HUES64 (cell line): Measurements from ENCODE around the gene POU6F2. TPM values are rescaled to one million over a fixed set of nuclear protein-coding genes. Genes with fewer than 3 reads are reported as not detected.

Experiments
- H3K27ac ChIP-seq: 2 replicates; pipeline ENCODE4 v1.7.0; 2013; ENCODE audit warnings: low read depth, low read length, inconsistent platforms
- H3K27me3 ChIP-seq: 2 replicates; pipeline ENCODE4 v1.6.1; 2013; ENCODE audit warnings: mild to moderate bottlenecking, low read length; ENCODE audit not compliant: insufficient read depth
- H3K36me3 ChIP-seq: 2 replicates; pipeline ENCODE4 v1.6.1; 2013; ENCODE audit warnings: mild to moderate bottlenecking, low read length; ENCODE audit not compliant: insufficient read depth
- H3K4me1 ChIP-seq: 2 replicates; pipeline ENCODE4 v1.6.1; 2013; ENCODE audit warnings: mild to moderate bottlenecking, low read length, moderate library complexity; ENCODE audit not compliant: insufficient read depth
- H3K4me3 ChIP-seq: 2 replicates; pipeline ENCODE4 v1.5.1; 2013; ENCODE audit warnings: mild to moderate bottlenecking, low read length, moderate library complexity
- H3K9ac ChIP-seq: 2 replicates; pipeline ENCODE4 v1.6.1; 2013; ENCODE audit warnings: mild to moderate bottlenecking, low read depth, low read length
- H3K9me3 ChIP-seq: 2 replicates; pipeline ENCODE4 v1.6.1; 2013; ENCODE audit warnings: low read depth, low read length; ENCODE audit not compliant: insufficient read depth
- WGBS: fragments of 150-250, 120-280 bp; methylation state at CpG from one replicate; pipeline ENCODE4 v1.1.7; 2013; ENCODE audit warnings: missing lambda C conversion rate; 5-methylcytosine and 5-hydroxymethylcytosine counted together
- polyA plus RNA-seq, 2 experiments: library from polyadenylated mRNA; stranded (reverse); fragments of 50-300 nt; gene quantifications; one replicate each; pipeline ENCODE4 v1.2.3, GENCODE V29; 2013

POU6F2 gene
- 1.4 TPM for polyA plus RNA-seq (2013, experiment 1 of 2)
- 2.3 TPM for polyA plus RNA-seq (2013, experiment 2 of 2)

DNA sequence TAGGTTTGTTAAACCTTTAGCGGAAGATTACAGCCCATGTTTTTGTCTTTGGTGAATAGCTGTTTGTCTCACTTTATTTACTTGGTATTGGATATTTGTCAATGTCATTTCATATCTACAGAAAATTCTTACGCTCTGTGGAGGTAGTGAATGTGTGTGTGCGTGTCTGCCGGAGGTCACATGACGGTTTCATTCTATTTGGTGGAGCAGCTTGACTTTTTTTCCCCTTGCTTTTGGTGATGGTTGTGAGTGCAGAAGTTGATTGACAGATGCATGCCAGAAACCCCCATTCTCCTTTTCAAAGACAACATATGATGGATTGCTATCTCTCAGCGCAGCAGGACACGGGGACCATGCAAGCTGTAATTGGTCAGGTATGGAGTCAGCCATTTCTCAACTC lies at the start of gene POU6F2:
Gene POU6F2, plus strand, starts transcription at position 225 of the 400 bp plus-strand sequence. Its CDS starts 45 bp downstream, at position 270.
- Histone ChIP-seq H3K9ac (peak within 1 kb of the TSS; percentile 51), H3K27me3 (peaks cover 23% of the 10 kb centered on the region), H3K4me3 (peak within 1 kb of the TSS; percentile 23; the same call in 1 of the 2 replicates), H3K4me1 (peaks cover 17% of the 10 kb centered on the region), H3K9me3 (no peaks in the 10 kb centered on the region), H3K27ac (no peak within 1 kb of the TSS), H3K36me3 (no peaks in the 10 kb centered on the region)
- WGBS, result 92% methylated on average over 7 of the region's 7 CpGs

GRCh38 chr7:38928506-38928905 lies 49.2 kb upstream of the POU6F2 start:
- H3K36me3 ChIP-seq, result no peaks in the 10 kb centered on the region
- H3K9me3 ChIP-seq, result no peaks in the 10 kb centered on the region
- no peaks in the 10 kb centered on the region for H3K27me3 ChIP-seq
- no peak overlapping the region for H3K4me3 ChIP-seq
- no peak overlapping the region for H3K27ac ChIP-seq
- WGBS, result 97% methylated on average over 3 of the region's 3 CpGs
- H3K4me1 ChIP-seq, result no peaks in the 10 kb centered on the region
- no peak overlapping the region for H3K9ac ChIP-seq

DNA sequence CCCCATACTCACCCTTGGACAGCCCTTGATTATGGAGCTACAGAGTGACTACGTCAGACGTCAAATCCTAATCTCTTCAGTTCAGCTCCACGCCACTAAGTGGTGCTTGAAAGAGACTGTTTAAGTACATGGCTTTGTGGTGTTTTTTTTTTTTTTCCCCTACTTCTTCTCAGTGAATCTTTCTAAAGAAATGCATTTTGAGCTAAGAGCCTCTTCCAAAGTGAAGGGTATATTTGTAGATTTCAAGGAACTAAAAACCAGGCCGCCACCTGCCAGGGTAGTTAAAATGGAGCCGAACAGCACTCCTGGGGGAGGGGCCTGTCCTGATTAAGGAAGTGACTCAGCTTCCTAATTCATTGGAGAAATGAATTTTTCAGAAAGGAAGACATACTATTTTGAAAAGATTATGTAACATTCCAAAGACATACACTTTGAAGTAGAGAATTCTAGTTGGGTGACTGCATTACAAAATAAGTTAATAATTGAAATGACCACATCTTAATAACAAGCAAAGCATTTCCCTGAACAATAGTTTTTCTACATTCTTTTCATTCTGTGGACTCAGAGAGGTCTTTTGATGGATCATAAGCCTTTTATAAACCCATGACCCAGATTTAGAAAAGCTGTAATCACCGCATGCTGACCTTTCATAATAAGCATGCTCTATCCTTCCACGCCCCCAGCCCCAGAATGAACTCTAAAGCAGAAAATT lies 48.1 kb upstream of the POU6F2 start:
- Histone ChIP-seq H3K9ac (no peak overlapping the region), H3K36me3 (no peaks in the 10 kb centered on the region), H3K27ac (no peak overlapping the region), H3K4me3 (no peak overlapping the region), H3K4me1 (no peaks in the 10 kb centered on the region), H3K9me3 (no peaks in the 10 kb centered on the region), H3K27me3 (no peaks in the 10 kb centered on the region)
- WGBS, result 97% methylated on average over 7 of the region's 7 CpGs

- no peak overlapping the region for H3K4me3 ChIP-seq
- 36% methylated on average over 6 of the region's 6 CpGs for WGBS
These were observed 45.1 kb upstream of the POU6F2 start for GRCh38 chr7:38932509-38933168.

GRCh38 chr7:38934051-38934450 lies 43.7 kb upstream of the POU6F2 start:
- Histone ChIP-seq H3K4me3 (no peak overlapping the region), H3K36me3 (no peaks in the 10 kb centered on the region), H3K4me1 (peaks cover 3% of the 10 kb centered on the region; the same call in 1 of the 2 replicates), H3K9ac (no peak overlapping the region), H3K9me3 (no peaks in the 10 kb centered on the region), H3K27me3 (no peaks in the 10 kb centered on the region), H3K27ac (no peak overlapping the region)
- WGBS, result 88% methylated on average over 3 of the region's 3 CpGs

More at GRCh38 chr7:38932509-38933168, 45.1 kb upstream of the POU6F2 start:
- Histone ChIP-seq H3K36me3 (no peaks in the 10 kb centered on the region), H3K9me3 (no peaks in the 10 kb centered on the region), H3K9ac (no peak overlapping the region), H3K27me3 (no peaks in the 10 kb centered on the region), H3K4me1 (peaks cover 2% of the 10 kb centered on the region; the same call in 1 of the 2 replicates), H3K27ac (no peak overlapping the region)

DNA sequence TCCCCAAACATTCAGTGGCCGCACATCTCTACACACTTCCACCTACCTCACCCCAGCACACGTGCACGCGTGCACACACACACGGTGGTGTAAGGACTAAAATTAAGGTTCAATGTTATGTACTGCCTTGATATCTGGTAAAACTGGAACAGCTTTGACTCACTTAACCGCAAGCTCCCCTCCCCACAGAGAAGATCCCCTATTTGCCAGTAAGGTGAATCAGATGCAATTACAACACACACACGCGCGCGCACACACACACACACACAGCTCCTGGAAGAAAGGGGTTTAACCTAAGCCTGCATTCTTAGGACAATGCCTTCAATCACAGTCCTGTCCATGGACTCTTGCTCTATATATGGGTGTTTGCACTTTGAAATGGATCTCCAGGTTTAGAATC lies 43.2 kb upstream of the POU6F2 start:
- H3K27me3 ChIP-seq, result no peaks in the 10 kb centered on the region
- no peaks in the 10 kb centered on the region for H3K36me3 ChIP-seq
- WGBS, result 93% methylated on average over 10 of the region's 10 CpGs
- peaks cover 3% of the 10 kb centered on the region; the same call in 1 of the 2 replicates for H3K4me1 ChIP-seq
- no peak overlapping the region for H3K27ac ChIP-seq
- no peak overlapping the region for H3K4me3 ChIP-seq
- H3K9ac ChIP-seq, result no peak overlapping the region
- H3K9me3 ChIP-seq, result no peaks in the 10 kb centered on the region

GRCh38 chr7:38936641-38937040 lies 41.1 kb upstream of the POU6F2 start:
- Histone ChIP-seq H3K36me3 (no peaks in the 10 kb centered on the region), H3K27me3 (no peaks in the 10 kb centered on the region), H3K4me1 (peaks cover 3% of the 10 kb centered on the region; the same call in 1 of the 2 replicates), H3K9me3 (no peaks in the 10 kb centered on the region), H3K4me3 (no peak overlapping the region), H3K9ac (no peak overlapping the region), H3K27ac (no peak overlapping the region)
- 100% methylated on average over 1 of the region's 1 CpG for WGBS

GRCh38 chr7:38938001-38938485 lies 39.7 kb upstream of the POU6F2 start:
- 85% methylated on average over 1 of the region's 1 CpG for WGBS
- H3K4me1 ChIP-seq, result peaks cover 3% of the 10 kb centered on the region; the same call in 1 of the 2 replicates

GRCh38 chr7:38938589-38938988 lies 39.1 kb upstream of the POU6F2 start:
- Histone ChIP-seq H3K27me3 (no peaks in the 10 kb centered on the region), H3K36me3 (no peaks in the 10 kb centered on the region), H3K9me3 (no peaks in the 10 kb centered on the region), H3K4me3 (no peak overlapping the region), H3K27ac (no peak overlapping the region), H3K9ac (no peak overlapping the region), H3K4me1 (peaks cover 3% of the 10 kb centered on the region; the same call in 1 of the 2 replicates)
- WGBS, result 72% methylated on average over 4 of the region's 4 CpGs

More at GRCh38 chr7:38938001-38938485, 39.7 kb upstream of the POU6F2 start:
- Histone ChIP-seq H3K4me3 (no peak overlapping the region), H3K9ac (no peak overlapping the region), H3K27ac (no peak overlapping the region), H3K9me3 (no peaks in the 10 kb centered on the region), H3K36me3 (no peaks in the 10 kb centered on the region), H3K27me3 (no peaks in the 10 kb centered on the region)

DNA sequence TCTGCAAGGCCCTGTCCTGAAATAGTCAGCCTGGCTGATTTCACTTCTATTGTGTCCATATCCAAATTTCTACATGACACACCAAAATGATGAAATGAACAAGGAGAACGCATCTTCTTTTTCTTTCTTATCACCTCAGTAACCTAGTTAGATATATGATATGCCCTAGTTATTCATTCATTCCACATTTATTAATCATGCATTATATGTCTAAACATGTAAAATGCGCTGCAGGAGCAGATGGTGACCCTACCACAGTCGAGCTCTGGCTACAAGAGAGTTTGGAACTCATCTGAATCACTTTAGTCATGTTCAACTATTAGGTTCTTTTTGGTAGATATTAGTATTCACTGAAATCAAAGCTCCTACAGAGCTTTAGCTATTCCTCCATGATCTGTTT lies 36.9 kb upstream of the POU6F2 start:
- no peaks in the 10 kb centered on the region for H3K36me3 ChIP-seq
- no peaks in the 10 kb centered on the region for H3K9me3 ChIP-seq
- H3K4me3 ChIP-seq, result no peak overlapping the region
- no peaks in the 10 kb centered on the region for H3K27me3 ChIP-seq
- H3K27ac ChIP-seq, result no peak overlapping the region
- peaks cover 3% of the 10 kb centered on the region; the same call in 1 of the 2 replicates for H3K4me1 ChIP-seq
- 97% methylated on average over 3 of the region's 3 CpGs for WGBS
- no peak overlapping the region for H3K9ac ChIP-seq

DNA sequence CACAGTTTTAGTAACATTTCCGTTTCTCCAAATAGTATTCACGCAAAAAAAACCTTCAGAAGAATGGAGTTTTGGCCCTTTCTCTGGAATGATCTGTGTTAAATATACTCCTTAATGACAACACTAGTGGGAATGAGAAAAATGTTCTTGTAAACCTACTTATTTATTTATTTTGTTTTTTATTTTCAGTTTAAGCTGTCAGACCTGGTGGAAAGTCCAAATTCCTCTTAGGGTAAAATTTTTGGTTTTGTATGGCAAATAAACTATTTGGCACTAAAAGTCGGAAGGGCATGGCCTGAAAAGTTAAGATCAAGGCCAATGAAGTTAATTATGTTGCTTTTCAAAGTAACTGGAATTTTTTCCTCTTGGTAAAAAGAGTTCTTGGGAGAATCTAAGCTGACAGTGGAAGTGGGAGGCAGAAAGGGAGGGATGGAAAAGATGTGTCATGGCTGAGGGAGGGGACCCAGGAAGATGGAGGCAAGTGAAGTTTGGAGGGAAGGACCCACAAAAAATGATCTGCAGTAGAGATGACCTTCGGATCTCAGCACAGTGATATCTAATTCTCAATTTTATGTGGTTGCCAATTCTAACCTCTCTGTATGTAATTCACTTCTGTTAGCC lies 35.2 kb upstream of the POU6F2 start:
- Histone ChIP-seq H3K4me3 (no peak overlapping the region), H3K27me3 (no peaks in the 10 kb centered on the region), H3K36me3 (no peaks in the 10 kb centered on the region), H3K4me1 (peaks cover 2% of the 10 kb centered on the region; the same call in 1 of the 2 replicates), H3K9me3 (no peaks in the 10 kb centered on the region), H3K9ac (no peak overlapping the region), H3K27ac (no peak overlapping the region)
- 93% methylated on average over 2 of the region's 4 CpGs for WGBS
